Right lobe of liver (tissue), 4 donors: ENCODE measurements around the gene TEX54.

Experiments used
- POLR2A ChIP-seq: fragments of 450-650 bp; IDR thresholded peaks from one replicate; pipeline ENCODE4 v1.6.1; 2017; ENCODE audit warnings: antibody characterized with exemption, mild to moderate bottlenecking
- TF ChIP-seq, protein P1 (sequence below), 4 donors: fragments of 200-600 bp in 3 of 4; fragments of 450-650 bp in 1 of 4; IDR thresholded peaks; one replicate each; pipeline versions ENCODE4 v1.5.1 to v1.8.0; 2016 to 2022; ENCODE audit warnings: antibody characterized with exemption in 4 of 4, mild to moderate bottlenecking in 2 of 4
- donor health status: DM: no; HTN: no; CAD: no.
- donor health status: DM: no; HTN: no; CAD: no.
- donor health status: DM: no; HTN: yes; CAD: no.

DNA sequence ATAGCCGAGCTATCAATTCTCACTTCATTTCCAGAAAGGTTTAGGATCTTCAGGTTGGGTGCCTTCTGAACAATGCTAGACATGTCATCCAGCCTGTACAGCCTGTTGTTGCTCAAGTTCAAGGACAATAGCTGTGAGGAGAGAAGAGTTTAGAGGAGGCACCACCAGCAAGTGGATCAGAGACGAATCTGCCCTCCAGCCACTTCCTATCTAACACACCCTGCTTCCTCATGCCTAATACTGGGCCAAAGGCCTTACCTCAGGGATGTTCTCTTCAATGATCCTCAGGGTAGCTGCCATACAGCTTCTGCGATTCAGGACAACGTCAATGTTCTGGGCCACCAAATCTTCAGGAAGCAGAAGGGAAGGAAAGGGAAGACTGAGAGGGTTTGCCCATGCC lies 31.6 kb downstream of the TEX54 start:
- TF ChIP-seq, protein P1, sequence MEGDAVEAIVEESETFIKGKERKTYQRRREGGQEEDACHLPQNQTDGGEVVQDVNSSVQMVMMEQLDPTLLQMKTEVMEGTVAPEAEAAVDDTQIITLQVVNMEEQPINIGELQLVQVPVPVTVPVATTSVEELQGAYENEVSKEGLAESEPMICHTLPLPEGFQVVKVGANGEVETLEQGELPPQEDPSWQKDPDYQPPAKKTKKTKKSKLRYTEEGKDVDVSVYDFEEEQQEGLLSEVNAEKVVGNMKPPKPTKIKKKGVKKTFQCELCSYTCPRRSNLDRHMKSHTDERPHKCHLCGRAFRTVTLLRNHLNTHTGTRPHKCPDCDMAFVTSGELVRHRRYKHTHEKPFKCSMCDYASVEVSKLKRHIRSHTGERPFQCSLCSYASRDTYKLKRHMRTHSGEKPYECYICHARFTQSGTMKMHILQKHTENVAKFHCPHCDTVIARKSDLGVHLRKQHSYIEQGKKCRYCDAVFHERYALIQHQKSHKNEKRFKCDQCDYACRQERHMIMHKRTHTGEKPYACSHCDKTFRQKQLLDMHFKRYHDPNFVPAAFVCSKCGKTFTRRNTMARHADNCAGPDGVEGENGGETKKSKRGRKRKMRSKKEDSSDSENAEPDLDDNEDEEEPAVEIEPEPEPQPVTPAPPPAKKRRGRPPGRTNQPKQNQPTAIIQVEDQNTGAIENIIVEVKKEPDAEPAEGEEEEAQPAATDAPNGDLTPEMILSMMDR (IDR thresholded peaks at IDR 0.05), result no peak
- TF ChIP-seq POLR2A, result no peak
